ENCODE data around the gene RRM2.
"Not testable (repeated sequence)": the region's sequence is repeated elsewhere in the genome, so short reads cannot be mapped to it uniquely, and the experiment has no call there.

RRM2 gene

DNA sequence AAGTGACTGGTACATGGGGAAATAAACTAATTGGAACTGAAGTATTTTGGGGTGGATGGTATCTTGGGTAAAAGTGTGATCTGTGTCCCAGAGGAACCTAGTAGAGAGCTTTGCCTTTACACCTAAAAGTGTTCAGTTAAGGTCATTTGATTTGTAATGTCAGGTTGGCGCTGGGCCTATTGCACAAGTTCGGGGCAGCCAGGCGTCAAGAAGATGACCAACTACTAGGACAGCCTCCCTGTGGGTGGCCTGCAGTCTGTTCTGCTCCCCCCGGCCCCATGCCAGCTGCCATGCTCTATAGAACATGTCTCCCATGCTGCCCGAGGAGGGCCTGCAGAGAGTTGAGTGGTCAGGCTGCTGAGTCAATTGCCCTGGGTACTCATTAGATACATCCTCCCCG is 10.1 kb downstream of the RRM2 start:
- DNase-seq (ENCODE audit: low read depth): no peak

DNA sequence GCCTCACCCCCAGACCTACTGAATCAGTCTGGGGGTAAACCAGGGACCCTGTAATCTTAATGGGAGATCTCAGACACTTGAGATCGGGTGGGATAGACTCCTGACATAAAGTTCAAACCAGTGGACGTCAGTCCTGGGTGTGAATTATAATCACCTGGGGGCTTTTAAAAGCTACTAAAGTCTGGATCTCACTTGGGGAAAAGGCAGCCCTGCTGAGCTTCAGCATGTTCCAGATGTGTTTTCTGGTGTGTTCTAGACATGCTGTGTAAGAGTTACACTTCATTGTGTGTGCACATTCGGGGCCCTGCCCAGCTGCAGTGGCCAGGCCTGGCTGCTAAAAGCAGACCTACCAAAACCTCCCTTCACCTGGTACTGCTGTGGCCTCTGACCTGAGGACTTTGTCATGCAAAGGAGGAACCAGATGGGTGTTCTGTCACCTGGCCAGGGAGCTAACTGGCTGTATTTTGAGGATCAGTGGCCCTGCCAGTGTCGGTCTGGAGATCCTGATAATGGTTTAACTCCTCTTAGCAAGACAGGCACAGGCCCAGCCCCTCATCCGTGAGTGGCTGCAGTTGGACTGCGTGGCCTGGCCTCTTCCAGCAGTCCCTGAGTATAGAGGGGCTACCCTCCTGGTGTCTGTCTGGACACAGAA is 10.6 kb downstream of the RRM2 start:
- DNase-seq (ENCODE audit: low read depth): no peak

GRCh38 chr2:10135296-10136089 is 13.0 kb downstream of the RRM2 start:
- DNase-seq (ENCODE audit: low read depth): no peak

DNA sequence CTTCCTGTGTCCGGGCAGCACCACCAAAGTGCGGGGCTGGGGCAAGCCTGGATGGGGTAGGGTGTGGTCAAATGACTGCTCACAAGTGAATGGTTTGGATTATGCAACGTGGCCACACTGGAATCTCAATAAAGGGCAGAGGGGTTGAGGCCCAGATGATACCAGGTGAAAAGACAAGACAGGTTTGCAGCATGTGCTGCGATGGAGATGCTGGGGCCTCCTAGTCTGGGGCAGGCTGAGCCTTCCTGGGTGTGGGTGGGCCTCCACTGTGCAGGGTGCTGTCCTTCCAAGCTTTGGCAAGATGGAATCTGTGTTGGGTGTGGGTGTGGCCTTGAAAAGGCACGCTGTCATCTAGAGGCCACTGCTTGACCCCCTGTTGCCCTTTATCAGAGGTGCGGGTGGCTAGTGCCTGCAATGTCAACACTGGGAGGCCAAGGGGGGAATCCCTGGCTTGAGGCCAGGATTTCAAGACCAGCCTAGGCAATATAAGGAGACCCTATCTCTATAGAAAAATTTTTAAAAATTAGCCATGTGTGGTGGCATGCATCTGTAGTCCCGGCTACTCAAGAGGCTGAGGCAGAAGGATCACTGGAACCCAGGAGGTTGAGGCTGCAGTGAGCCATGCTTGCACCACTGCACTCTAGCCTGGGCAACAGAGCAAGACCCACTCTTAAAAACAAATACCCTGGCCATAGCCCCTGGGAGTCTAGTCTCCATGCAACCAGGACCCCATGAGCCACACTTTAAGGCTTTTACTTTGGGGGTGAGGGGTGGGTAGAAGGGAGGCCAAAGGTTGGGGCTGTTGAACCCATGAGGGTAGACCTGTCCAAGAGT is 13.8 kb downstream of the RRM2 start:
- no peak for DNase-seq (ENCODE audit: low read depth)

GRCh38 chr2:10137053-10137843 is 14.7 kb downstream of the RRM2 start:
- no peak for DNase-seq (ENCODE audit: low read depth)

DNA sequence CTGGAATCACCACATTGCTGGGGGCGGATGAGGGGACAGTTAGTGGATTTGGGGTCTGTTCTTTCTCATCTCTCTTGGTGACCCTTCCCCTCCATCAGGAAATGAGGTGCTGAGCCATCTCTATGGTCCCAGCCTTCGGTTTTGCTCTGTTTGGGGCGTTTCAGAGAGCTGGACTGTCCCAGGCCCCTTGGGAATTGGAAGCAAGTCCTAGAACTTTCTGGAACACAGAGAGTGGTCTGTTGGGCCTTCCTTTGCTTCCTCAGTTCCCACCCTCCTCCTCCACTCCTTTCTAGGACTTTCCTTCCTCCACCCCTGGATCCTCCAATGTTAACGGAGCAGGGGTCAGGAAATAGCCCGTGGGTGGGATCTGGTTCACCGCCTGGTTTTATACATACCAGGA is 17.0 kb downstream of the RRM2 start:
- DNase-seq (ENCODE audit: low read depth): no peak

DNA sequence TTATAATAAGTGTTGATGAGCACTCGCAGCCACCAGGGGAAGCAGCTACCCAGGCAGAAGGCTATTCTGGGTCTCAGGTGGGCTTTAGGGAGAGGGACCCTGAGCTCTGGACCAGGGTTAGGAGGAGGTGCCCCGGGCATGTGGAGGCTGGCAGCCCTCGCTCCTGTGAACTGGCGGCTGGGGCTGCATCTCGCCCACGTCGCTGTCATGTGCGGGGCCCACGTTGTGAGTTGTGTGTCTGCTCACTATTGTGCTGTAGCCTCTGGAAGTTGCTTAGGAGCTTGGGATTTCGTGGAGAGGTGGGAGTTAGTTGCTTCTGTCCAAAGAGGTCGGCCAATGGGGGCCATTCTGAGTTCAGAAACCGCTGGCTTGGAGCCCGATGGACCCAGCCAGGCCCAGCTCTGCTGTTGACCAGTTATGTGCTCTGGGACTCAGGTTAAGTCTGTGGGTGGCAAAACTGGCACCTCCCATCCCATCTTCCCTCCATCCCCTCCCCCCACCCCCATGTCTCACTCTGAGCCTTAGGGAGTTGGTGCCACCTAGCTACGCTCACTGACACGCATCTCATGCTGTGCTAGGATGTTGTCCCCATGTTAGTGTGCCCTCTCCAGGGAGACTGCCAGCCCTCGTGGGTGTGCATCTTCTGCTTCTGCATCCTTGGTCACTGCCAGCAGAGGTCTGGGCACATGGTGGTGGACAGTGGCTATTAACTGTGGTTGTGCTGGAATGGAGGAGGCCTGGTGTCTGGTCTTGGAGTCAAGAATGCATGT is 18.5 kb downstream of the RRM2 start:
- no peak for DNase-seq (ENCODE audit: low read depth)

- DNase-seq (ENCODE audit: low read depth): no peak
These were observed 19.4 kb downstream of the RRM2 start for GRCh38 chr2:10141736-10142639.

- no peak for DNase-seq (ENCODE audit: low read depth)
These were observed 20.1 kb downstream of the RRM2 start for GRCh38 chr2:10142640-10142965.

DNA sequence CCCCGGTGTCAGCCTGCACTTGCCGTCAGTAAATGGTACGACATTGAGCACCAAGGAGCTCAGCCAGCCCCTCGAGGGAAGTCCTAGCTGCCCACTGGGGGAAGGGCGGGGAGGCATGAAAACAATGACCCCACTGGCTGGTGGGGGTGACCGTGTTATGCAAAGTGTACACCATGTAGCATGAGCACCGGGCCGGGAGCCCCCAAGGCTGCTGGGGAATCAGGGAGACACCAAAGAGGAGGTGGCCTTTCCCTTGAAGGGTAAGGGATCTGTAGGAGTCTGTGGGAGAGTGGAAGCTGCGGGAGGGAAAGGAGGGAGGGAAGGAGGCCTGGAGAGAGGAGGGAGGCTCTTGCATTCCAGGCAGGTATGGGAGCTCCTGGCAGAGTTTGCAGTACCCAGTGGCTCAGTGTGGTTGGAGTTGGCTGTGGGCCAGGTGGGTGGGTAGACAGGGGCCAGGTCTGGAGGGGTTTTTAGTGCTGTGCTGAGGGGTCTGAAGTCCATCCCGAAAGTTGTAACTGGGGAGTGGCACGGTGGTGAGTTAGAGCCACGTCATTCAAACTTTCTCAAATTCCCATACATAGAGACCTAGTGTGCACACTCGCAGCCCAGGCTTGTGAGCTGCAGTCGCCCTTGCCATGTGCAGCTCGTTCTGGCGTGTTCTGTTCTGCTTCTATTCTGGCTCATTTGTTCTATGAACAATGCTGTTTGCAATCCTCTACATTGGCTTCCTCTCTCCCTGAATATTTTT is 22.4 kb downstream of the RRM2 start:
- DNase-seq (ENCODE audit: low read depth): no peak

DNA sequence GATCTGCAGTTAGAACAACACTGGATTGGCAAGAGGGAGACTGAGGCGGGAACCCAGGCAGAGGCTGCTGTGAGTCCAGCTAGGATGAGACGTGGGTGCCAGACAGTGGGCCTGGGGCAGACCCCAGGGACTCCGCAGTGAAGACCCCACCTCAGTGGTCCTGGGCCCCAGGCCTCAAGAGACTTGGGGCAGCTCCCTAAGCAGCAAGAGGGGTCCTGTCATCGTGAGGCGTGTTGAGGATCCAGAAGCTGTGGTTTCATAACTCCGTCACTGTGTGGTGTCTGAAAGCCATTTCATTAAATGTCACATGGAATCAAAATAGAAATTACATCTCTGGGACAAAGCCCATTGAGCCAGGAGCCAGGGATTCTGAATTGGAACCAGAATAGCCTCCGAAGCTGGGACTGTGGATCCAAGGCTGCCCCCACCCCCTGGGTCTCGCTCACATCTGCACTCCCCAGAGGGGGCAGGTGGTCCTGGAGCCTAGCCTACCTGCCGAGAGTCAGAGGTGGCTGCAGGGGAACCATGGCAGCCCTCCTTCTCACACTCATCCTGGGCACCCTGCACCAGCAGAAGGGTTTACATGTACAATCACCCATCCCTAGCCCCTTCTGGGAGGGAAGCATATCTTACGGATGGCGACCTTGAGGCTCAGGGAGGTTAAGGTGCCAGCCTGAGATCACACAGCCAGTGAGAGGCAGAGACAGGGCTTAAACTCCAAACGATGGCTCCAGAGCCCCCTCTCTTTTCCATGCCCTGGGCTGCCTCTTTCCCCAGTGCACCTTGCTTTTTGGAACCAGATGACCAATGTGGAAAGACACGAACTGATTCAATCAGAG is 23.2 kb downstream of the RRM2 start:
- DNase-seq (ENCODE audit: low read depth): no peak

DNA sequence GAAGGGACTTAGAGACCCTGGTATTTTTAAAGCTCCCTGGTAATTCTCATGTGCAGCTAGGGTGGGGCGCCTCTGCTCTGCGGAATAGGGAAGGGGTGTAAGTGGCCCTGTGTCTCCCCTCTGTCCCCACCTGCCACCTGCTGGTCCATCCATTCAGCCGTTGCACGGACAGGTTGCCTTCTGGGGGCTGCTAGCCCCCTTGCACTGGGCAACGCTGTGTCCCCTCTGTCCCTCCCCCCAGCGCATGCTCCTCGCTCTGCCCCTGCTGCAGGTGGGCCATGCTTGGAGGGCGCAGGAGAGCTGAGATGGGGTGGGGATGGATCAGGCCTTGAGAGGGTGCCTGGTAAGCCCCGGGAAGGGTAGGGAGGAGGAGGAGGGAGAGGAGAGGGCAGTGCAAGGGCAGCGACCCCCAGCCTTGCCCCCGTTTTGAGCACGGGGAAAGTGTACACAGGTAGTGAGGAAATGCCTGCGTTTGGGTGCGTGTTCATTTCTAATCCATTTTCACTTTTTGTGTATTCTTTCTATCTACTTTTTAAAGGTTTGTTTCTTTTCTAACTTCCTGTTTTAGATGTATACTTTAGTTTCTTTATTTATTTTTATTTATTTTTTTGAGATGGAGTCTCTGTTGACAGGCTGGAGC is 23.9 kb downstream of the RRM2 start:
- DNase-seq (ENCODE audit: low read depth): no peak

GRCh38 chr2:10147050-10147660 is 24.6 kb downstream of the RRM2 start:
- DNase-seq (ENCODE audit: low read depth): not testable (repeated sequence)

GRCh38 chr2:10148268-10148667 is 25.7 kb downstream of the RRM2 start:
- DNase-seq (ENCODE audit: low read depth): no peak

DNA sequence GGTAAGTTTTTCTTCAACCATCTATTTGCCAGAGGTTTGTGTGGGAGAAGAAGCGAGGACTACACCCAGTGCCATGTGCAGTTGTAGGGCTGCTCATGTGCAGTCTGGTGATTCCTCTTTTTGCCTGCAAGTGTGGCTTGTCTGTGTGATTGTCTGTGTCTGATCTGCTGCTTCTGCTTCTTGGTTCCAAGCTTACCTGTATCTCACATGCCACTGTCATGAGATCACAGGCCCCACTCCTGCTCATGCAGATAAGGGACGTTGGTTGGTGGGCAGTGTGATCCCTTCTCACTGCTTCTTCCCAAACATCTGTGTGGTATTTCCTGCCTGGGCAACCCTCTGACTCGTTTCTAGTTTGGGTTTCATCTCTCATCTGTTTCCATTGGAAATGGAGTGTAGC is 27.1 kb downstream of the RRM2 start:
- no peak for DNase-seq (ENCODE audit: low read depth)

- no peak for DNase-seq (ENCODE audit: low read depth)
These were observed 27.9 kb downstream of the RRM2 start for GRCh38 chr2:10150436-10150835.

GRCh38 chr2:10151462-10151861 is 28.9 kb downstream of the RRM2 start:
- DNase-seq (ENCODE audit: low read depth): no peak

GRCh38 chr2:10157293-10157692 is 34.8 kb downstream of the RRM2 start:
- no peak for DNase-seq (ENCODE audit: low read depth)

Measured in stimulated activated CD8-positive, alpha-beta memory T cell treated with anti-CD3 and anti-CD28 coated beads, Interleukin-7, amount 100 ng/mL, for 24 hours (primary cell).